Parathyroid adenoma (tissue), 2 donors: ENCODE results near the gene LRP11.

ENCODE experiments used
- H2AFZ ChIP-seq: fragments of 300-600 bp; sonication (generic); one replicate; pipeline ENCODE4 v1.7.0; 2017; ENCODE audit warnings: antibody characterized with exemption, mild to moderate bottlenecking
- H3K27ac ChIP-seq: fragments of 300-600 bp; sonication (generic); one replicate; pipeline ENCODE4 v1.7.0; 2017
- H3K27me3 ChIP-seq: fragments of 300-600 bp; sonication (generic); one replicate; pipeline ENCODE4 v1.7.0; 2017; ENCODE audit warnings: low read length; ENCODE audit not compliant: control insufficient read depth, insufficient read depth
- H3K36me3 ChIP-seq: fragments of 300-600 bp; sonication (generic); one replicate; pipeline ENCODE4 v1.7.0; 2017; ENCODE audit warnings: low read length; ENCODE audit not compliant: control insufficient read depth, insufficient read depth
- H3K4me1 ChIP-seq: fragments of 300-600 bp; sonication (generic); one replicate; pipeline ENCODE4 v1.7.0; 2017; ENCODE audit warnings: control low read depth
- H3K4me2 ChIP-seq: fragments of 300-600 bp; sonication (generic); one replicate; pipeline ENCODE4 v1.7.0; 2017; ENCODE audit warnings: low read length
- H3K4me3 ChIP-seq: fragments of 300-600 bp; sonication (generic); one replicate; pipeline ENCODE4 v1.7.0; 2017; ENCODE audit warnings: low read depth, low read length
- H3K79me2 ChIP-seq: fragments of 300-600 bp; sonication (generic); one replicate; pipeline ENCODE4 v1.7.0; 2017; ENCODE audit warnings: control low read depth
- H3K9ac ChIP-seq: fragments of 300-600 bp; sonication (generic); one replicate; pipeline ENCODE4 v1.7.0; 2017; ENCODE audit warnings: mild to moderate bottlenecking
- H3K9me3 ChIP-seq: fragments of 300-600 bp; sonication (generic); one replicate; pipeline ENCODE4 v1.7.0; 2017; ENCODE audit warnings: low read length; ENCODE audit not compliant: control insufficient read depth
- TF ChIP-seq, protein P1 (sequence below): fragments of 300-600 bp; sonication (generic); IDR thresholded peaks from one replicate; pipeline ENCODE4 v1.7.0; 2017; ENCODE audit warnings: antibody characterized with exemption, mild to moderate bottlenecking
- donor health status: primary hyperparathyroidism.

LRP11 gene

DNA sequence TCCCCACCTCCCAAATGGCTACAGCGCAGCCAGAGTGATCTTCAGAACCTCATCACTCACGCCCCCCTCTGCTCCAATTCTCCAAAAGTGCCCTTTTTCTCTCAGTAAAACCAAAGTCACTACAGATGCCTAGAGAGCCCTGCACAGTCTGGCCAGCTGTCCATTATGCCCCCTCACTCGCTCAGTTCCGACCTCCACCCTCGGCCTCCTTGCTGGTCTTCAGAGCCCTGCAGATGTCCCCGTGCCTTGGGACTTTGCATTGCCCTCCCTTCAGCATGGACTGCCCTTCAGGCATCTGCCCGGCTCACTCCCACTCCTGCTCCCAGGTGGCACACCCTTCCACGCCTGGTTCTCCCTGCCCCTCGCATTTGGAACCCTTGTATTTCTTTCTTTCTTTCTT lies 34.8 kb upstream of the LRP11 start:
- Histone ChIP-seq H3K9ac (no peak overlapping the region), H3K79me2 (no peaks in the 10 kb centered on the region), H3K36me3 (no peaks in the 10 kb centered on the region), H3K4me2 (no peak overlapping the region), H3K4me3 (no peak overlapping the region), H3K27me3 (no peaks in the 10 kb centered on the region), H2AFZ (no peak overlapping the region), H3K9me3 (no peaks in the 10 kb centered on the region), H3K4me1 (peaks cover 18% of the 10 kb centered on the region), H3K27ac (no peak overlapping the region)
- TF ChIP-seq, protein P1, sequence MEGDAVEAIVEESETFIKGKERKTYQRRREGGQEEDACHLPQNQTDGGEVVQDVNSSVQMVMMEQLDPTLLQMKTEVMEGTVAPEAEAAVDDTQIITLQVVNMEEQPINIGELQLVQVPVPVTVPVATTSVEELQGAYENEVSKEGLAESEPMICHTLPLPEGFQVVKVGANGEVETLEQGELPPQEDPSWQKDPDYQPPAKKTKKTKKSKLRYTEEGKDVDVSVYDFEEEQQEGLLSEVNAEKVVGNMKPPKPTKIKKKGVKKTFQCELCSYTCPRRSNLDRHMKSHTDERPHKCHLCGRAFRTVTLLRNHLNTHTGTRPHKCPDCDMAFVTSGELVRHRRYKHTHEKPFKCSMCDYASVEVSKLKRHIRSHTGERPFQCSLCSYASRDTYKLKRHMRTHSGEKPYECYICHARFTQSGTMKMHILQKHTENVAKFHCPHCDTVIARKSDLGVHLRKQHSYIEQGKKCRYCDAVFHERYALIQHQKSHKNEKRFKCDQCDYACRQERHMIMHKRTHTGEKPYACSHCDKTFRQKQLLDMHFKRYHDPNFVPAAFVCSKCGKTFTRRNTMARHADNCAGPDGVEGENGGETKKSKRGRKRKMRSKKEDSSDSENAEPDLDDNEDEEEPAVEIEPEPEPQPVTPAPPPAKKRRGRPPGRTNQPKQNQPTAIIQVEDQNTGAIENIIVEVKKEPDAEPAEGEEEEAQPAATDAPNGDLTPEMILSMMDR = no peak

DNA sequence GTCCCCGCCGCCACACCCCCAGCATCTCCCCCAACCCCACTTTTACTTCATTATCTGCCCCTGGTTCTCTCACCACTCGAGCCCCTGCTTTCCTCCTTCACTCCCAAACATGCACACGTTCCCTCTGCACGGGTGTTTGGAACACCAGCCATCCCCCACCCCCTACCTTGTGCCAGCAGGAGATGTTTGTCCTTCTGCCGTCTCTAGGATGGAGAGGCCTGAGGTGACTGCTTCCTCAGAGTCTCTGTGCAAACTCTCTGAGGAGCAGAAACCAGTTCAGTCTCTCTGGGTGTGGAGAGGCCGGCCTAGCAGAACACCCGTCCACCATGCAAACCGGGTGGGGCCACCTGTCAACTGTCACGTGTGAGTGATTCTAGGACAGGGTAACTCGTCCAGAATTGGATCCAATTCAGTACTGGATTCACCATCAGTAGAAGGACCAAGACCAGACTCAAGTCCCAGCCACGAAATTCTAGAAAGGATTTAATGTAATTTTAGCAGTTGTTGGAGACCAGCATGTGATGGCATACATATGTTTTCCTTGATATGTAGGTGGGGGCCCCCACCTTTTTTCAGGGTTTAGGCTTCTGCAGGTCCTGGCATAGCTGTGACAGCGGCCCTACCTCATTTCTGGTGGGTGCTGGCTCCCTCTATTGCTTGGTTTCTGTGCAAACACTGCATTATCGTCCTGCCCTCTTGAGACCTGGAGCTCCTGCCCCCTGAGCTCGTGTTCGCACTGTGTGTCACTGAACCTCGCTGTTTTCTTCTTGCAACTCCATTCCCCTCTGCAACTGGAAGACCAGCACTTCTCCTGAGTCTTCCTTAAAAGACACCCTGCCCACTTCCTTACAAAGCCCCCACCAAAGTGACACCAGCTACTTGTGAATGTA lies 33.9 kb upstream of the LRP11 start, which contains the start of gene RAET1E:
TSS of gene RAET1E (minus strand) at position 259 of the 890 bp plus-strand sequence. CDS start 7,212 bp downstream, outside the sequence.
- no peak within 1 kb of the TSS for H2AFZ ChIP-seq
- no peaks in the 10 kb centered on the region for H3K9me3 ChIP-seq
- TF ChIP-seq, protein P1 = no peak
- peak within 1 kb of the TSS; percentile 3 for H3K27ac ChIP-seq
- no peaks in the 10 kb centered on the region for H3K79me2 ChIP-seq
- peaks cover 18% of the 10 kb centered on the region for H3K4me1 ChIP-seq
- H3K36me3 ChIP-seq = no peaks in the 10 kb centered on the region
- no peak within 1 kb of the TSS for H3K9ac ChIP-seq
- no peak within 1 kb of the TSS for H3K4me3 ChIP-seq
- H3K4me2 ChIP-seq = no peak within 1 kb of the TSS
- H3K27me3 ChIP-seq = no peaks in the 10 kb centered on the region

DNA sequence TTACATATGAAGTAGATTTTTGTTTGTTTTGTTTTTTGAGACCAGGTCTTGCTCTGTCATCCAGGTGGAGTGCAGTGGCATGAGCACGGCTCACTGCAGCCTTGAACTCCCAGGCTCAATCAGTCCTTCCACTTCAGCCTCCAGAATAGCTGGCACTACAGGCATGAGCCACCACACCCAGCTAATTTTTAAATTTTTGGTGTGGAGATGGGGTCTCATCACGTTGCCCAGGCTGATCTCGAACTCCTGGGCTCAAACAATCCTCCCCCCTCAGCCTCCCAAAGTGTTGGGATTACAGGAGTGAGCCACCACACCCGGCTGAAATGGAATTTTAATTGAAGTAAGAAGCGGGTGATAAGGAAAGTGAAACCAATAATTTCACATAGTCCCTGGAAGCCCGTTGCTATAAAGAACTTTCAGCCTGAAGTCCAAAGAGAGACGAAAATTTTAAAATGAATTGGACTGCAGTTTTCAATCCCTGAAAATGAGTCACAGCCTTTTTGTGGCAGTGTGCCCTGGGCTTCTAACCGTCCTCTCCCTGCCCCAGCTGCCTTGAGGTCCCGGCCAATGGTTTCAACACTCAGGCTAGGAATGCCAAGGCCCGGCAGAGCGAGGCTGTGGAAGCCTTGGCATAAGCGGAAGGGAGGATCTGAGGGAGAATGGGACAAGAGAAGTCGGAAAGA lies 33.0 kb upstream of the LRP11 start:
- no peaks in the 10 kb centered on the region for H3K9me3 ChIP-seq
- TF ChIP-seq, protein P1 = no peak
- H3K36me3 ChIP-seq = no peaks in the 10 kb centered on the region
- peaks cover 18% of the 10 kb centered on the region for H3K4me1 ChIP-seq
- H3K27ac ChIP-seq = peak overlapping the region; percentile 3
- H3K9ac ChIP-seq = no peak overlapping the region
- H3K27me3 ChIP-seq = no peaks in the 10 kb centered on the region
- H3K4me2 ChIP-seq = no peak overlapping the region
- no peaks in the 10 kb centered on the region for H3K79me2 ChIP-seq
- no peak overlapping the region for H2AFZ ChIP-seq
- no peak overlapping the region for H3K4me3 ChIP-seq

DNA sequence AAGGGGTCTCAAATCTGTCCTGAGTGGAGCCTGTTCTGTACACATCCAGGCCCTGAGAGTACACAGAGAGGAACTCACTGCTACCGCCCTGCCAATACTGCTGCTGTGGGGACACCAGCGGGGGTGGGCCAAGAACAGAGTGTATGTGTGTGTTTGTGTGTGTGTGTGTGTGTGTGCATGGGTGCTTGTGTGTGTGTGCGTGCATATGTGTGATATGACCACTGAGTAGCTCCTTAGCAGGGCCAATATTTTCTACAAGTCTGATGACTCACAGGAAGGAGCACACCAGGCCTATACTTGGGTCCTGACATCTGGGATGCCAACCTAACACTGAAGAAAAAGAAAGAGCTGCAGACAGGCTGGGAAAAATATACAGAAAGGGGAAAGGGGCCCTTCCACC lies 32.3 kb upstream of the LRP11 start:
- H3K27ac ChIP-seq = peak overlapping the region; percentile 53
- H3K36me3 ChIP-seq = no peaks in the 10 kb centered on the region
- H3K9ac ChIP-seq = no peak overlapping the region
- H3K27me3 ChIP-seq = no peaks in the 10 kb centered on the region
- TF ChIP-seq, protein P1 = no peak
- peaks cover 18% of the 10 kb centered on the region for H3K4me1 ChIP-seq
- no peak overlapping the region for H3K4me3 ChIP-seq
- H3K9me3 ChIP-seq = no peaks in the 10 kb centered on the region
- no peaks in the 10 kb centered on the region for H3K79me2 ChIP-seq
- no peak overlapping the region for H2AFZ ChIP-seq
- H3K4me2 ChIP-seq = no peak overlapping the region
